Stimulated activated CD4-positive, alpha-beta T cell treated with anti-CD3 and anti-CD28 coated beads, TNF-alpha, amount 100 ng/mL, for 1 hour (primary cell): ENCODE measurements around the gene CCL4L2.
"Not testable (repeated sequence)": the region's sequence is repeated elsewhere in the genome, so short reads cannot be mapped to it uniquely, and the experiment has no call there.

Experiments
- DNase-seq, 3 donors: peaks; one replicate each; pipeline ENCODE4 v3.0.0-alpha.2; 2020; ENCODE audit warnings: low read depth in 3 of 3, low spot score in 1 of 3

CCL4L2 gene

DNA sequence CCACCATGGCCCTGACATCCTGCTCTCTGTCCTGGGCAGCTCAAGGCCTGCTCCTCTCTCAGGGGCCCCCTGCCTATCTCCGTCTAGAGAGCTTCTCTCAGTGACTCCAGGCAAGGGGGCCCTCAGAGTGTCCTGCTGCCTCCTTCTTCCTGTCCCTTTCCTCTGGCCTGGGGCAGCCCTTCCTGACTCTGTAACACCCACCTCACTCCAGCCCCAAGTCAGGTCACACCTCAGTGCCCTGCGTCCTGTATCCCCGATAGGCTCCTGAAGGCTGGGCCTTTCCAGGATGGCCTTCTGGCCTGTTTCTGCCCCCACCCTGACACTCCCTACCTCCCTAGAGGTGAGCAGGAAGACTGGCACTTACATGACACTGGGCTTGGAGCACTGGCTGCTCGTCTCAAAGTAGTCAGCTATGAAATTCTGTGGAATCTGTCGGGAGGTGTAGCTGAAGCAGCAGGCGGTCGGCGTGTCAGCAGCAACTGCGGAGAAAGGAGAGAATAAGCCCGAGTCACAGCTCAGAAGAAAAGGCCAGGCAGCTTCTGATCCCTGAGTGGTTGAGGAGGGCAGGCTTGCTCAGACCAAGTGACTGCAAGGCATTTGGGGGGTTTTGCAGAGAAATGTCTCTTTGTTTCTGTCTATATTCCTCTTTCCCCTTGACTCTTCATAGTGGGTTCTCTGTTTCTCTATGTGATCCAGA, 15.3 kb upstream of the CCL4L2 start:
- no peak for DNase-seq

DNA sequence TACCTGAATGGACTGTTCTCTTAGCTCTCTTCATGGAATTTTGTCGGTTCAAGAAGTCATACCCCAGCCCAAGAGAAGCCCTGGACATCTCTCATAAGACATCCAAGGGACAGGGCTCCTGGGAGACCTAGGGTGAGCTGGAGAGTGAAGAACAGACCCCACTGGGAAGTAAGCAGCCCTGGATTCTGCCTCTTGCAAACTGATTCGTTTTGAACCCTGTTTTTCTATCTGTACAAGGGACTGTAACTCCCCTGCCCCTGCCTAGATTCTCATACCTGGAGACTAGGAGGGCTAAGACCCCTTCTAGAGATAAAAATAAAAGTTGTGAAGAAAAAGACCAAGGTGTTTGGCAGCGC, 14.8 kb upstream of the CCL4L2 start:
- no peak for DNase-seq

DNA sequence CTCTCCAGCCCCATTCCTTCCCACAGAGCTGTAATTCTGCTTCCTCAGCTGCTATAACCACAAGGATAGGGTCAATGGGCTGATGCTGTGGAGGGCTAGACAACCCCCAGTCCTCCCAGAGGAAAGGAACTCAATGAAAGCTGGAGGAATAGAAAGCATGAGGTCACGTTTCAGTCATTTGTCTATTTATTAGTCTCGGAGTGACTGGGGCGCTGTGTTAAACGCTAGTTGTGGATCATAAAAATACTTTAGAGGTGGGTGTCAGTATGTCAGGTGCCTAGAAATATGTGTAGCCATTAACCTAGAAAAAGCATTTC, 13.5 kb upstream of the CCL4L2 start:
- no peak for DNase-seq

DNA sequence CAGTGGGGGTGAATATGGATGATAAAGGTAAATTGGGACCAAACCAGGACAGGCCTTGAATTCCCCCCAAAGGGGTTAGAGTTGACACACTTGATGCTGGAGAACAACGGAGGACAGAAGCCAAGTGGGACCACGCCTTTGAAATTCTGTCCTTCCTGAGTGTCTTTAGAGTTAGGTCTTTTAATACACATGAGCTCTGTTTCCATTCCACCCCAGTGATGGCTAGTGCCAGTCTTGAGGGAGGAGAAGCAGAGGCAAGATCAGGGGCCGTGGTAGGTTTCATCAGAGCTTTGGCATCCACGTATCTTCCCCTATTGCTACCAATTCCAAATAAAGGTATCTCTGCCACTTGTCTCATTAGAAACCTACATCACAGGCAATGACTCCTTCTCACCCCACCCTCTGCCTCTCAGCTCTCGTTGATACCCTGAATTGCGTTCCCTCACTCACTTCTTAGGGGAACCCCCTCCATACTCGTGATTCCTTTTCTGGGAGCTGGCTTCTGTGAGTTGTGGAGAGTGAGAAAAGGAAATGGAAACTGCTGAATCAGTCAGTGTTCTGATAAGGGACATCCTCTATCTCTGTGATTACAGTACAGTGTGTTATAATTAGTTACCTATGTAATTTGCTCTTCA, 11.9 kb upstream of the CCL4L2 start:
- no peak for DNase-seq

DNA sequence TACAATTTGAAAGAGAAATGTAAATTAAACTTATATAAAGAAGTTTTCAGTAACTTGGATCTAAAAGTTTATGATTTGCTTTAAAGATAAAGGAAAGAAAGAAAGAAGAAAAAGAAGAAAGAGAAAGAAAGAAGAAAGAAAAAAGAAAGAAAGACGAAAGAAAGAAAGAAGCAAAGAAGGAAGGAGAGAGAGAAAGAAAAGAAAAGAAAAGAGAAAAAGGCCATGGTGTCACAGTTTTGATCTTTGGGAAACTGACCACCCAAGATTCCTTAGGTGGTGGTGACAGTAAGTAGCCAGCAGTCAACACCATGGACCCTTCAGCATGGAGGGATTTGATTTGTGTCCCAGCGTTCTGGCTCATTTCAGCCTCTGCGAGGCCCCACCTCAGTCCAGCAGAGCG, 9.8 kb upstream of the CCL4L2 start:
- DNase-seq: not testable (repeated sequence)

DNA sequence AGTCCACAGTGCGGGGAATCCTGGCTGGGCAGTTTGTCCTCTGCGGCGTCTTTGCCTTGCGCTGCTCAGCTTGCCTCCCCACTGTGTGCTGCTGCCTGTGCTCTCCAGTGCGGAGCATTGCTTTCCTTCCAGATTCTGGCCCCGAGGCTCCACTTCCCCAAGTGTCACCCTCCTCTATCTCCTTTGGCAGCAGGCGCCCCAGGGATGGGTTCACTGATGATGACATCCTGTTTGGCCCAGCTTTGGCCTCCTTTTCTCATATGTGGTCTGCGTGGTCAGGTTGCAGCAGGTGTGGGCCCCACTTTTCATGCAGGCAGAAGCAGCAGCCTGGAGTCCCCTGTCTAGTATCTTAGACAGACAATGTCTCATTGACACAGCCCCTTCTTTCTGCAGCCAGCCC, 9.4 kb upstream of the CCL4L2 start:
- not testable (repeated sequence) for DNase-seq

DNA sequence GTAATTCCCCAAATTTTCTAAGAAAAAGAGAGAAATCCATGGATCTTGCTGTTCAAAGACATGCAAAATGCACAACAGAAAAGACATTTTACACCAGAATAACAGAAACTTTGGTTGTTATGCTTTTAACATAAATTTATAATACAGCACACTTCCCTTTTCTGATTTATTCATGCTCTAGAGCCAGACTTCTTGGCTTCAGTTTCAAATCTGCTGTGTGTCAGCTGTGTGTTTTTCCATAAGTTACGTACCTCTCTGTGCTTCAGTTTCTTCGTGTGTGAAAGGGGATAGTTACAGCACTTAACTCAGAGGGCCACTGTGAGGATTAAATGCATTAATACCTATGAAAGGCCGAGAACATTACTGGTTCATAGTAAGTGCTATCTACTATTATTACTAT, 7.5 kb upstream of the CCL4L2 start:
- no peak for DNase-seq

DNA sequence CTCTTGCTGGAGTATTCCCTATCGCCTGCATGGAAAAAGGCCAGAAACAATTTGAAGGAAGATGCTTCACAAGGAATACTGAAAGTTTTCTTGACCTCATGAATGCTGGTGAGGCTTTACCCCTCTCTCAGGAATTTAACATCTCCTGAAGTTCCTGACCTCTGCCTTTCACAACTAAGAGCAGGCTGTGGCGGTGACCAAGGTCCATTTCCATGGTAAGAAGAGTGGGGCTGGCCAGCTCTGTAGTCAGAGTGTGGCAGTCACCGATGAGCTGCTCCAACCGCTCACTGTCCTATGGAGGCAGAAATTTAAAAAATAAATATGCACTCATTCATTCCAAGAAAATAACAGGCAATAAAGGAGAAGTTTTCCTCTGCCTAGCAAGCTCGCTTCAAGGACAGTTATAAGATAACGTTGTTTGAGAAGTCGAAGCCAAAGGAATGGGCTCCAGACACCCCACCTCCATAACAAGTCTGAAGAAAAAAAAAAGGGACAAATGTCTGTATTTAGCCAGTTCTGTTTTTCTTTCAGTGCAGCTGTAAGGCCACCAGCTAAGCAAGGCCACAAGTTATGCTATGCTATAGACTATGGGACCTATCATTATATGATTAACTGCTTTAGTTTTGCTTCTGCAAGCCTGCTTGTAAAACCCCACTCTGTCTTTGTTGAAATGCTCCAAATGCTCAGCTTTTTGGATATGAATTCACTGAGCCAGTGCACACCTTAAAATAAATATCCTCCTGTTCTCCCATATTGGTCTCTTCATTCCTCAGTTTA, 6.0 kb upstream of the CCL4L2 start:
- DNase-seq: no peak

DNA sequence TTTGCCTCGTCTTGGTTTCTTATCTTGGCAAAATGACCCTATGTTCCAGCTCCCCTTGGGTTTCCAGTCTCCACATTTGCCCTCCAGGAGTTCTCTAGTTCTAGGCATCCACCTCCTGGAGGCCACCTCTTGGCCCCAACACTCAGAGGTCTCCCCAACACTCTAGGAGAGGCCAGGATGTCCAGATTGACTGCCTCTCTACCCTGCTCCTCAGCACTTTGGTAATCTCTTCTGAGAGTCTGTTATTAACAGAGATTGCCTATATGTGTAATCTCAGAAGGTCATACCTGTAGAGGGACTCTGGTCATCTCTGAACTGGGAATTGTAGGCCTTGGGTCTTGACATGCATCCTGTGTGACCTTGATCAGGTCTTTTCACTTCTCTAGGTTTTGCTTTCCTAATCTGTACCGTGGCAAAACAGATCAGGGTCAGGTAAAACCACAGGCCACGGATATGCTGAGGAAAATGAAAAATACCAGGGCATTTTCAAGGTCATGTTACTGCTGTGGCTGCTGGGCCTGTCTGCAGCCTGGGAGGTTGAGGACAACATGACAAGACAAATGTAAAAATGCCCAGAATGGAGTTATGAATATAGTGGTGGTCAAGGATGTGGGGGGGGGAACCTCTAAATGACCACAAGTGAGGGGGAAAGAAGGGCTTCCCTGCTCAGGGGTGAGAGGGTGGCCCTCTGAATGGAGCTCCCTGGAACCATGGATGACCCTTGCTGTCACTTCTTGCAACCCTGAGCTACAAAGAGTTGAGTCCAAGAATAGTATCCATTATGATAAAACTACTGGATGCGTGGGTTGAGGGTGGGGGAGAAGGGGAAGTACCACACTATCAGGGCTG, 5.0 kb upstream of the CCL4L2 start:
- DNase-seq: no peak

DNA sequence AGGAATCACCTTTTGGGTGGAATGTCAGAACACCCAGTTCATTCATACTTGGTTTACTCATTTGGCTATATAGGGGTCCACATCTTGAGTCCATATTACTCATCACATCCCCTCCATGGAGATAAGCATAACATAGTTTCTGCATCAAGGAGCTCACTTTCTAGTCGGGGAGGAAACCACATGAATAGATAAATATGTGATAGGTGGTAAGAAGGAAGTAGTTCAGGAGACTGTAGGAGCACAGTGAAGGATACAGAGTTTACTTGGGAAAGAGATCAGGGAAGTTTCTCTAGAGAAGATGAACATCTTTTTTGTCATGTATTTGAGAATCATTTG, 4.4 kb upstream of the CCL4L2 start:
- not testable (repeated sequence) for DNase-seq

DNA sequence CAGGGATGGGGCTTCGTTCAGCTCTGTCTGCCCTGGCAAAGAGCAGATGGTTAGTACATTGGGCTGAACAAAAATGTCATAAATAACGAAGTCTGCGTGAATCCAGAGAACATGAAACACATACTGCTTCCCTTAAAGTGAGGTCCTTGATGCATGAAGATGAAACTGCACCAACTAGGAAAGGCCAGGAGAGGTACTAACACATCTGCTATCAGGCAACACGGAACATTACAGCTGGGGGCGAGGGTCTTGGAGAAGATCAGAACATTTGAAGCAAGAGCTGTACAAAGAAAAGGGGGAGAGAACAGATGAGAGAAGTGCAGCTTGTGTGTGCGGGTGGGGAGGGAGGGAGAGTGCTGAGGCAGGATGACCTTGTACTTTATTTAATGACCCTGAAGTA, 3.5 kb upstream of the CCL4L2 start:
- DNase-seq: not testable (repeated sequence)

DNA sequence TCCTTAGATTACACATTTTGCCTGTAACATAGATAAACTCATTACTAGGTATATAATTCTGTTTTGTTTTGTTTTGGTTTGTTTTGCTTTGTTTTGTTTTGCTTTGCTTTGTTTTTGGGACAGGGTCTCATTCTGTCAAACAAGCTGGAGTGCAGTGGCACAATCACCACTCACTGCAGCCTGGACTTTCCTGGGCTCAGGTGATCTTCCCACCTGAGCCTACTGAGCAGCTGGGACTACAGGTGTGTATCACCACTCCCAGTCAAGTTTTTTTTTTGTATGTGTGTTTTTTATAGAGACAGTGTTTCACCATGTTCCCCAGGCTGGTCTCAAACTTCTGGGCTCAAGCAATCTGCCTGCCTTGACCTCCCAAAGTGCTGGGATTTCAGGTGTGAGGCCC, 1.3 kb upstream of the CCL4L2 start:
- DNase-seq: no peak

DNA sequence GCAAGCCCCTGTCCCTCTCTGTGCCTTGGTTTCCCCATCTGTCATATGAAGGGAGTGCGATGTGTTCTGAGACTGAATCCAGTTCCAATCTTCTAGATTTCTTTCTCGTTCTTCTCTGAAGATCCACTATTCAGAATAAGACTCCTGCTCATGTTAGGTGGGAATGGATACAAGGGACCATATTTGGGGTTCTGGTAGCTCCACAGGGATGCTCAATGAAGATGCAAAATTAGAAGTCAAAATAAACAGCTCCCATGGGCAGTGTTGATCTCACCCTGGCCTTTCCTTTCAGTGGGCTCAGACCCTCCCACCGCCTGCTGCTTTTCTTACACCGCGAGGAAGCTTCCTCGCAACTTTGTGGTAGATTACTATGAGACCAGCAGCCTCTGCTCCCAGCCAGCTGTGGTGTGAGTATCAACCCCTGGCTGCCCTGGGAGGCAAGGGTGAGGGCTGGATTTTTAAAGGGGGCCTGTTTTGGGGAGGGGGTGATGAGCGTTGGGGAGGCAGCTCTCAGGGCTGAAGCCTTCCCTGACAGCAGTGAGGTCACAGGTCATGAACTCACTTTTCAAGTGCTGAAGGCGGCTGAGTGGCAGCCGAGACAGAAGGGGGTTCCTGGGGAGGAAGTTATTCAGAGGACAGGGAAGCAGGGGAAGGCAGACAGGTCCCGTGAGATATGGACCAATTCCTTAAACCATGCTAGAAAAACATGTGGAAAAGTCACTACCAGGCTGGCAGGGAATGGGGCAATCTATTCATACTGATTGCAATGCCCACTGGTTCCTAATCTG, 815 bp downstream of the CCL4L2 start:
- DNase-seq: not testable (repeated sequence)

DNA sequence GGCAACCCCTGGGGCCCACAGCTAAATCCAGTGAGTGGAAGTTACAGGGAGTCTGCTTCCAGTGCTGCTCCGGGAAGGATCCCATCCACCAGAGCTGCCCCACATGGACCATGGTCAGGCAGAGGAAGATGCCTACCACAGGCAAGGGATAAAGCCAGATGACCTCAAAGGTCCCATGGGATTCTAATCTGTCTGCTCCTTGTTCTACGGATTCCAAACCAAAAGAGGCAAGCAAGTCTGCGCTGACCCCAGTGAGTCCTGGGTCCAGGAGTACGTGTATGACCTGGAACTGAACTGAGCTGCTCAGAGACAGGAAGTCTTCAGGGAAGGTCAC, 1.4 kb downstream of the CCL4L2 start:
- no peak for DNase-seq

DNA sequence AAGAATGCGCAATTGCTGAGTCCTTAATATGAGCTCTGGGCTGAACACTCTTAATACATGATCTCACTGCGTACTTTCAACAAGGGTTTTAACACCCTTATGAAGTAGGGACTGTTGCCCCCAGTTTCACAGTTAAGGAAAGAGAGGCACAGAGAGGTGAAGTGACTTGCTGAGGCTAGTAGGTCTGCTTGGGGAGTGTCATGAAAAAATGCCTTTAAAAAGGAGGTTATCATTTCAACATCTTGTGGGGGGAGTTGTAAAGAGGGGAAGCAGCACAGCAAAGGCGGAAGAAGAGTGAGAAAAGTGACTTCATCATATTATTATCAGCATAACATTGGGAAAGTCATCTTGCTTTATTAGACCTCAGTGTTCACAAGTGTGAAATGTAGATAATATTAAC, 2.1 kb downstream of the CCL4L2 start:
- DNase-seq: no peak

DNA sequence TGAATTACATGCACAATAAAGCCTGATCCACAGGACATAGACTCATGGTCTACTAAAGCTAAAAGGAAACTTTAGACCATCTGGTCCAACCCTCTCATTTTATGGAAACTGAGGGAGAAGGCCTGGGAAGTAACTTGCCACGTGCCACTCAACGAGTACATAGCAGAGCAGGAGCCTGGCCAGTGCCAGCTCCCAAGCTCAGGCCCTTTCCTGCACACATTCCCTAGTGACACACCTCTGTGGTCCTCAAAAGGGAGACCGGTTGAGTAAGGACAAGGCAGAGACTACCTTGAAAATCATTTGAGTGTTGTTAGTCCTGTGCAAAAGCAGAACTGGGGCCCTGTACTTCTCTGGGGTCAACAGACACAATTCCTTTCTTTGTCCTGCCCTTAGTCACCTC, 2.8 kb downstream of the CCL4L2 start:
- DNase-seq: no peak

DNA sequence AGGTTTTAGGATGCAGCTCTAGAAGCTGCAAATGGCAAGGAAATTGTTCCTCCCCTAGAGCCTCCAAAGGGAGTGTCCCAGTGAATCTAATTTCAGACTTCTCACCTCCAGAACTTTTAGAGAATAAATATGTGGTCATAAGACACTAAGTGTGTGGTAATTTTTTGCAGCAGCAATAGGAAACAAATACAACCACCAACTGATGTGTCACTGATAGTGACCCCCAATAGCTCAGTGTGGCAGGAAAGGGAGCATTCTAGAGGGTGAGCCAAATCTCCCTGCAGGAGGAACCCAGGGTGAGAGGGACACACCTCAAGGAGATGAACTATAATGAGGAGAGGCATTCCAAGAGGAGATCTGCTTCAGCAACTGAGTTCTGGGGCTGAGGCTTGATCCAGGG, 4.1 kb downstream of the CCL4L2 start:
- no peak for DNase-seq

DNA sequence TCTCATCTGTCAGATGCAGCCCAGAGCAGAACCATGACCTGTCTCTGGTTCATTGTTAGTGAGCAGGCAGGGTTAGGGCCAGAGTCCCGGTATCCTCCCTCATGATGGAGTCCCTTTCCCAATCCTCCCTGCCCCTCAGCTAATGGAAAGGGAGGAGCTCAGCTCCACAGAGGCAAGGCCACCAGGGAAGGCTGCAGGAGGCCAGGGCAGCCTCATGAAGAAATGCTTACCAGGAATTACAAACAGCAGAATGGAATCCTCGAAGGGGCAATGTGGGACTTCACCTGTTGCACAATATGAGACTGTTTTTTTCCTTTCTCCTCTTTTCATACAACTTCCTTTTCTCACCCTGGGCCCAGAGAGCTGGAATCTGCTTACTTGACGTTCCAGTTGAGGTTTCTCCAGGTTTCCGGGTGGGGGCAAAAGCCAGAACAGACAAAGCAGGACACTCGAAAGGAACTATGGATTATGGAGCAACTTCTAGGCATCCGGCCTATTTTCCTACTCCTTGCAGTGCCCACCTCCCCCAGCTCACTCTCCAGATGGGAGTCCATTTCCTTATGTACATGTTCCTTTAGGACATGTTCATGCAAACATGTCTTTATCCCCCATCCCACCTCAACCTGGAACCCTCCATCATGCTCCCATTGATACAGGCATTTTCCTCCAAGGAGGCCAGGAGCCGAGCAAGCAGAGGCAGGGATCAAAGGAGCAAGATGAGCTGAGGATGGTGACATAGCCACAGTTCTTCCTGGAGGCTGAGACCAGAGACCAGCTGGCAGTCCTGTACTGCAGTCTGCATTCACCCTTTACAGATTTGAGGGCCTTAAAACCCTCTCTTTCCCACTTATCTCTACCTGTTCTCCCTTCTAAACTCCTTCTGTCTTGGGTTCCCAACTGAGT, 4.8 kb downstream of the CCL4L2 start:
- not testable (repeated sequence) for DNase-seq

DNA sequence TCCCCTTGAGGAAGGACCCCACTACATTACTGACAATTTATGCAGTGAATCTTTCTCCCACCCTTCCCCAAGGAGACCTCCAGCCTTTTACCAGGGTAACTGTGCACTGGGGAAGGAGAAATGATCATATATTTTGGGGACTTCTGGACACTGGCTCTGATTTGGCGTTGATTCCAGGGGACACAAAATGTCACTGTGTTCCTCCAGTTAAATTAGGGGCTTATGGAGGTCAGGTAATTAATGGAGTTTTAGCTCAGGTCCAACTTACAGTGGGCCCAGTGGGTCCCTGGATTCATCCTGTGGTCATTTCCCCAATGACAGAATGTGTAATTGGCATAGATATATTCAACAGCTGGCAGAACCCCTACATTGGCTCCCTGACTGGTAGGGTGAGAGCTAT, 8.7 kb downstream of the CCL4L2 start:
- not testable (repeated sequence) for DNase-seq
